Esophagus muscularis mucosa (tissue), 4 donors: ENCODE results near the gene PTPRT. TPM values are rescaled to one million over a fixed set of nuclear protein-coding genes. Genes with fewer than 3 reads are reported as not detected.
A peak's percentile ranks its signal among the peaks of the same experiment; 100 is the strongest.

ENCODE experiments used
- DNase-seq: peaks from one replicate; pipeline ENCODE4 v3.0.0-alpha.2; 2017; ENCODE audit errors: extremely low spot score
- H3K27ac ChIP-seq, 4 donors: fragments of 200-600 bp; sonication (generic); replicated peaks in 1 of 4; 1 replicate in 3 of 4; 2 replicates in 1 of 4; pipeline ENCODE4 v1.5.1; 2016 to 2019; ENCODE audit warnings: mild to moderate bottlenecking in 1 of 4
- H3K27me3 ChIP-seq, 4 donors: fragments of 200-600 bp; sonication (generic); one replicate each; pipeline versions ENCODE4 v1.5.1 to v1.6.0; 2016 to 2019
- H3K36me3 ChIP-seq, 4 donors: fragments of 200-600 bp; sonication (generic); one replicate each; pipeline ENCODE4 v1.5.1; 2016 to 2019
- H3K4me1 ChIP-seq, 4 donors: fragments of 200-600 bp; sonication (generic); one replicate each; pipeline ENCODE4 v1.5.1; 2016 to 2019
- H3K4me3 ChIP-seq, 4 donors: fragments of 200-600 bp; sonication (generic); 1 replicate in 2 of 4; 2 replicates in 2 of 4; pipeline ENCODE4 v1.5.1; 2016 to 2019; ENCODE audit warnings: mild to moderate bottlenecking in 4 of 4, moderate library complexity in 1 of 4
- H3K9me3 ChIP-seq, 4 donors: fragments of 200-600 bp; sonication (generic); 1 replicate in 3 of 4; 2 replicates in 1 of 4; pipeline ENCODE4 v1.5.1; 2016 to 2019
- EP300 ChIP-seq: sonication (generic); formaldehyde crosslinking; IDR thresholded peaks from one replicate; pipeline ENCODE4 v1.6.1; 2017; ENCODE audit warnings: antibody characterized with exemption
- POLR2A ChIP-seq: fragments of 450-650 bp; IDR thresholded peaks from one replicate; pipeline ENCODE4 v1.6.1; 2017; ENCODE audit warnings: antibody characterized with exemption, moderate library complexity, mild to moderate bottlenecking, low read depth
- POLR2AphosphoS5 ChIP-seq, 2 donors: sonication (generic); formaldehyde crosslinking; IDR thresholded peaks; one replicate each; pipeline ENCODE4 v1.6.1; 2017; ENCODE audit warnings: antibody characterized with exemption in 2 of 2
- WGBS: methylation state at CpG from one replicate; pipeline ENCODE4 v1.1.5; 2018; 5-methylcytosine and 5-hydroxymethylcytosine counted together
- intact Hi-C: fragments of 100-400 bp; cut with DNase I; formaldehyde crosslinking; loops from one replicate; pipeline ENCODE4 v1.15.1; 2023
- total RNA-seq, 4 donors: library from RNA; depleted of rRNA; stranded (reverse); fragments of >200 nt; gene quantifications; one replicate each; pipeline versions ENCODE4 v1.1.0 to v1.2.1, GENCODE V29; 2016
- TF ChIP-seq, protein P1 (sequence below), 3 experiments: fragments of 200-600 bp in 2 of 3; fragments of 450-650 bp in 1 of 3; sonication (generic) in 2 of 3; IDR thresholded peaks; one replicate each; pipeline ENCODE4 v1.5.1; 2017 to 2019; ENCODE audit warnings: antibody characterized with exemption in 3 of 3, mild to moderate bottlenecking in 2 of 3, moderate library complexity in 1 of 3

PTPRT gene
- total RNA-seq, 4 donors from 2014 or later, result 0.06 to 0.39 TPM; not detected in 2

DNA sequence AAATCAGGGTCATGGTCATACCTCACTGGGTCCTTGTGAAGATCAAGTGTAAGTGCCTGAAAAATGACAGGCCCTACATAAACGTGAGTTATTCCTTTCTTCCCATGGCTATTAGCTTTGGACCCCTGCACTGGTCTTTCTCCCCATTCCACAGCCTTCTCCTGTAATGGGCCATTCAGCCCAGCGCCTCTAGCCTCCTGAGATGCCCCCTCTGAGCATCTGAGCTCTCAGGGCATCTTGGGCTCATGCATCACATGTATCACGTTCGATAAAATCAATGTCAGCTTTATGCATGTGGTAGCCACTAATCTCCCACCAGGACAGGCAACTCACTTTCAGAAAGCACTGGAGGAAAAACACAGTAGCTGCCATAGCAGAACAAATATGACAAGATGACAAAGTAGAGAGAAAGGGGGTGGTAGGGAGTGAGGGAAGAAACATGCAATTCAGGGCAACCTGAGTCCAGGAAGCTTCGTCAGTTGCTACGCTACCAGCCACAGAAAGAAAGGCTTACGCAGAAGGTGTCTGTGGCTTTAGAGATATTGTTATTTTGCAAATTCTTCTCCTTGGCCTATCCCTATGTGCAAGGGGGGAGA is 498.8 kb downstream of the PTPRT start:
- 88% methylated on average over 7 of the region's 7 CpGs for WGBS

DNA sequence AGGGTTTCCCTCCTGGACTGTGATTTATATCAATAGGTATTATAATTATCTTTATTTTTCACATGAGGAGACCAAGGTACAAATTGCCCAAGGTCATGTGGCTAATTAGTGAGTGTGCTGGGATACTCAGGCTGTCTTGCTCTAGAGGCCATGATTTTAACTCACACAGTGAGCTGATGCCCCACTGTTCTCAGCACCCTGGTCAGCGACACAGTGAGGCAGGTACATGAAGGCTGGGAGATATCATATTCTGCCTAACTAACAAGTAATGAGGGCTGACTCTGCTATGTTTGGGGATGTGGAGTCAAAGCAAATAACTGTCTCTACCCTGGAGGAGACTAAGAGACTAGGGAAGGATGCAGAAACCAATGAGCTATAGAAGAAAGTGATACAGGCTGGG is 501.1 kb downstream of the PTPRT start:
- Histone ChIP-seq H3K27me3 (no peaks in the 10 kb centered on the region), H3K9me3 (no peaks in the 10 kb centered on the region), H3K27ac (no peak overlapping the region), H3K4me1 (no peaks in the 10 kb centered on the region), H3K4me3 (no peak overlapping the region), H3K36me3 (no peaks in the 10 kb centered on the region)
- WGBS, result 30% methylated on average over 1 of the region's 1 CpG
- TF ChIP-seq EP300 (no peak), POLR2AphosphoS5 (IDR thresholded peaks at IDR 0.05) (no peak), POLR2A (no peak)
- TF ChIP-seq, protein P1, sequence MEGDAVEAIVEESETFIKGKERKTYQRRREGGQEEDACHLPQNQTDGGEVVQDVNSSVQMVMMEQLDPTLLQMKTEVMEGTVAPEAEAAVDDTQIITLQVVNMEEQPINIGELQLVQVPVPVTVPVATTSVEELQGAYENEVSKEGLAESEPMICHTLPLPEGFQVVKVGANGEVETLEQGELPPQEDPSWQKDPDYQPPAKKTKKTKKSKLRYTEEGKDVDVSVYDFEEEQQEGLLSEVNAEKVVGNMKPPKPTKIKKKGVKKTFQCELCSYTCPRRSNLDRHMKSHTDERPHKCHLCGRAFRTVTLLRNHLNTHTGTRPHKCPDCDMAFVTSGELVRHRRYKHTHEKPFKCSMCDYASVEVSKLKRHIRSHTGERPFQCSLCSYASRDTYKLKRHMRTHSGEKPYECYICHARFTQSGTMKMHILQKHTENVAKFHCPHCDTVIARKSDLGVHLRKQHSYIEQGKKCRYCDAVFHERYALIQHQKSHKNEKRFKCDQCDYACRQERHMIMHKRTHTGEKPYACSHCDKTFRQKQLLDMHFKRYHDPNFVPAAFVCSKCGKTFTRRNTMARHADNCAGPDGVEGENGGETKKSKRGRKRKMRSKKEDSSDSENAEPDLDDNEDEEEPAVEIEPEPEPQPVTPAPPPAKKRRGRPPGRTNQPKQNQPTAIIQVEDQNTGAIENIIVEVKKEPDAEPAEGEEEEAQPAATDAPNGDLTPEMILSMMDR (IDR thresholded peaks at IDR 0.05), result no peak
- intact Hi-C loops, result no loop called here
- DNase-seq, result no peak

More for the DNA sequence above, 498.8 kb downstream of the PTPRT start:
- H3K9me3 ChIP-seq, result no peaks in the 10 kb centered on the region
- intact Hi-C loops, result no loop called here
- H3K27ac ChIP-seq, result no peak overlapping the region
- no peaks in the 10 kb centered on the region for H3K36me3 ChIP-seq
- DNase-seq, result no peak
- H3K27me3 ChIP-seq, result no peaks in the 10 kb centered on the region
- no peaks in the 10 kb centered on the region for H3K4me1 ChIP-seq
- H3K4me3 ChIP-seq, result no peak overlapping the region
- TF ChIP-seq POLR2A, result no peak
- TF ChIP-seq, protein P1 (IDR thresholded peaks at IDR 0.05), result no peak
- TF ChIP-seq POLR2AphosphoS5 (IDR thresholded peaks at IDR 0.05), result no peak

DNA sequence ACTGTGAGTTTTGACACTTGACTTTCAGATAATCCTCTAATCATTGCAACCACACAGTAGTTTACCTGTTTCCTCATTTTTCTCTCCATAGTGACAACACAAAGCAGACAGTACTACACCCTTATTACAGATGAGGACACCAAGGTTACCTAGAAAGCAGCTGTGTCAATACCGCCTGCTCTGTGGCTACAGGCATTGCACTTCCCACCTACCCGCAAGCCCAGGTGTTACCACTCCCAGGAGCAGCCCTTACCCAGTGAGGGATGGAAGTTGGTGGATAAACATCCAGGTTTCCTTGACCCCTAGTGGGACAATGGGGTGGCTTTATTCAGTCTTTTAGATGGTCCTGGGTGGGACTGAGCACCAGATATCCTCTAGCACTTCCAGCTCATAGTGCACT is 503.6 kb downstream of the PTPRT start:
- DNase-seq, result no peak
- Histone ChIP-seq H3K4me1 (no peaks in the 10 kb centered on the region), H3K27ac (no peak overlapping the region), H3K27me3 (no peaks in the 10 kb centered on the region), H3K36me3 (no peaks in the 10 kb centered on the region), H3K4me3 (no peak overlapping the region), H3K9me3 (no peaks in the 10 kb centered on the region)
- WGBS, result 92% methylated on average over 2 of the region's 2 CpGs
- intact Hi-C loops, result no loop called here
- TF ChIP-seq EP300 (no peak), POLR2A (no peak), POLR2AphosphoS5 (IDR thresholded peaks at IDR 0.05) (no peak)
- TF ChIP-seq, protein P1 (IDR thresholded peaks at IDR 0.05), result no peak

DNA sequence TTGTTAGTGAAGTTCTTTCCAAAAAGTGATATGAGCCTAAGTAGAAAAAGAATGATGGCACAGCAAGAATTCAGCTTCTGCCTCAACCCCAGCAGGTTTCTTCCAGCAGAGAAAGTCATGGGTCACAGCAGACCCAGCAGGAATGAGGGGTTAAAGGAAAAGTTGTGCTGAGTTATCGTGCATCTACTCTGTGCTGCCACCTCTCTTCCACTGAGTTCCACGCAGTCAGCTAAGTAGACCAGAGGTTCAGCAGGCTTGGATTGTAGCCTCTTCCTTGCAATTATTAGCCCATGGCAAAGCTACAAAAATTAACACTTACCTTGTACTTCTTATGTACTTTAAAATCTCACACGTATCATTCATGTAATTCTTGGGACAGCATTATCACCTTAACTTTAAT is 510.8 kb downstream of the PTPRT start:
- no peaks in the 10 kb centered on the region for H3K27me3 ChIP-seq
- no peaks in the 10 kb centered on the region for H3K36me3 ChIP-seq
- intact Hi-C loops, result no loop called here
- DNase-seq, result no peak
- no peaks in the 10 kb centered on the region for H3K4me1 ChIP-seq
- TF ChIP-seq, protein P1 (IDR thresholded peaks at IDR 0.05), result peak in 1 of 3 experiments; percentile 10
- no peak for TF ChIP-seq POLR2A
- no peak overlapping the region for H3K27ac ChIP-seq
- H3K9me3 ChIP-seq, result peaks cover 0 to 5% (median 0%) of the 10 kb centered on the region in 4 donors
- 26% methylated on average over 3 of the region's 3 CpGs for WGBS
- H3K4me3 ChIP-seq, result no peak overlapping the region

DNA sequence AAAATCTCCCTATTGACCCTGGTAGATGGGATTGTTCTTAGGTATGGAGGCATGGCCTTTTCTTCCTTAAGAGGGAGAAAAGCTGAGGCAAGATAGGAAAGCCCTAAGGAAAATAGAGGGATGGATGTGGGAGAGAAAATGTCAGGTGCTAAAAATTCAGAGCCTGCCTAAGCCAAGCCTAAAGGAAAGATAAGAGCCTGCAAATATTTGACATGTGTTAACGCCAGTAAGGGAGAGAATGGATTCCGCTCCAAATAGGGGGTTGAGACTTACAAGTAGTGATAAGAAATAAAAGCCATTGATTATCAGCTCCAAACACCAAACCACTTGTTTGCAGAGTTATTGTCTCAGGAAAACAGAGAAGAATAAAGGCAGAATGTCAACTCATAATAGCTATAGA is 533.6 kb downstream of the PTPRT start:
- peaks cover 0 to 3% (median 0%) of the 10 kb centered on the region in 4 donors for H3K27me3 ChIP-seq
- WGBS, result 68% methylated on average over 2 of the region's 2 CpGs
- intact Hi-C loops, result no loop called here
- no peaks in the 10 kb centered on the region for H3K9me3 ChIP-seq
- TF ChIP-seq POLR2AphosphoS5 (IDR thresholded peaks at IDR 0.05), result no peak
- TF ChIP-seq POLR2A, result no peak
- TF ChIP-seq, protein P1 (IDR thresholded peaks at IDR 0.05), result no peak
- no peak for TF ChIP-seq EP300
- no peak overlapping the region for H3K27ac ChIP-seq
- H3K4me3 ChIP-seq, result no peak overlapping the region
- no peaks in the 10 kb centered on the region for H3K4me1 ChIP-seq
- no peaks in the 10 kb centered on the region for H3K36me3 ChIP-seq
- peak; percentile 55 for DNase-seq
